Renal cortex interstitium (tissue), 15 donors: ENCODE results near the gene DUS1L. TPM values are rescaled to one million over a fixed set of nuclear protein-coding genes. Genes with fewer than 3 reads are reported as not detected.
A peak's percentile ranks its signal among the peaks of the same experiment; 100 is the strongest.

Experiments
- DNase-seq, 11 donors: peaks; one replicate each; pipeline ENCODE4 v3.0.0-alpha.2; 2013; ENCODE audit warnings: low read depth in 9 of 11, low spot score in 4 of 11; ENCODE audit errors: extremely low read depth in 1 of 11
- long read RNA-seq, 16 experiments: transcript quantifications; one replicate each; lab custom pipeline, GENCODE V29; 2026
- polyA plus RNA-seq, 3 donors: library from polyadenylated mRNA; unstranded; fragments of 120-200 nt; gene quantifications; one replicate each; pipeline ENCODE4 v1.2.1, GENCODE V29; 2013; ENCODE audit not compliant: insufficient read length in 3 of 3

The DUS1L gene
- polyA plus RNA-seq: 10 to 100 TPM; 66.2 to 92.0 (median 90.5) TPM
- long read RNA-seq, donor 1, transcript DUS1L-201 (14 exons, 2,068 nt): major isoform, 9 of 18 reads
- long read RNA-seq, donor 1, partial matches to known transcripts: 0 of 18 reads
- long read RNA-seq, donor 1, other reads (novel, unspliced or antisense): 5 of 18 reads
- long read RNA-seq, donor 2, transcript DUS1L-201 (14 exons, 2,068 nt): major isoform, 5 of 7 reads
- long read RNA-seq, donor 2, partial matches to known transcripts: 0 of 7 reads
- long read RNA-seq, donor 2, other reads (novel, unspliced or antisense): 0 of 7 reads
- long read RNA-seq, donor 3, transcript DUS1L-201 (14 exons, 2,068 nt): major isoform, 8 of 17 reads
- long read RNA-seq, donor 3, partial matches to known transcripts: 0 of 17 reads
- long read RNA-seq, donor 3, other reads (novel, unspliced or antisense): 7 of 17 reads
- long read RNA-seq, donor 4, transcript DUS1L-201 (14 exons, 2,068 nt): major isoform, 5 of 5 reads
- long read RNA-seq, donor 4, partial matches to known transcripts: 0 of 5 reads
- long read RNA-seq, donor 4, other reads (novel, unspliced or antisense): 0 of 5 reads
- long read RNA-seq, donor 5: 0 reads
- long read RNA-seq, donor 6, transcript DUS1L-201 (14 exons, 2,068 nt): major isoform, 6 of 8 reads
- long read RNA-seq, donor 6, partial matches to known transcripts: 0 of 8 reads
- long read RNA-seq, donor 6, other reads (novel, unspliced or antisense): 0 of 8 reads
- long read RNA-seq, donor 7, transcript DUS1L-201 (14 exons, 2,068 nt): major isoform, 7 of 13 reads
- long read RNA-seq, donor 7, partial matches to known transcripts: 0 of 13 reads
- long read RNA-seq, donor 7, other reads (novel, unspliced or antisense): 5 of 13 reads
- long read RNA-seq, donor 8: 0 reads
- long read RNA-seq, donor 9, partial matches to known transcripts: 0 of 4 reads
- long read RNA-seq, donor 9, other reads (novel, unspliced or antisense): 0 of 4 reads
- long read RNA-seq, donor 10, transcript DUS1L-201 (14 exons, 2,068 nt): major isoform, 7 of 9 reads
- long read RNA-seq, donor 10, partial matches to known transcripts: 0 of 9 reads
- long read RNA-seq, donor 10, other reads (novel, unspliced or antisense): 0 of 9 reads
- long read RNA-seq, donor 11, partial matches to known transcripts: 0 of 13 reads
- long read RNA-seq, donor 11, other reads (novel, unspliced or antisense): 8 of 13 reads
- long read RNA-seq, donor 12, partial matches to known transcripts: 0 of 4 reads
- long read RNA-seq, donor 12, other reads (novel, unspliced or antisense): 0 of 4 reads
- long read RNA-seq, donor 13: 0 reads
- long read RNA-seq, donor 14, transcript DUS1L-201 (14 exons, 2,068 nt): major isoform, 7 of 8 reads
- long read RNA-seq, donor 14, partial matches to known transcripts: 0 of 8 reads
- long read RNA-seq, donor 14, other reads (novel, unspliced or antisense): 0 of 8 reads
- long read RNA-seq, donor 15, transcript DUS1L-201 (14 exons, 2,068 nt): major isoform, 7 of 7 reads
- long read RNA-seq, donor 15, partial matches to known transcripts: 0 of 7 reads
- long read RNA-seq, donor 15, other reads (novel, unspliced or antisense): 0 of 7 reads
- long read RNA-seq, donor 16, transcript DUS1L-201 (14 exons, 2,068 nt): major isoform, 19 of 54 reads
- long read RNA-seq, donor 16, partial matches to known transcripts: 8 of 54 reads
- long read RNA-seq, donor 16, other reads (novel, unspliced or antisense): 23 of 54 reads

DNA sequence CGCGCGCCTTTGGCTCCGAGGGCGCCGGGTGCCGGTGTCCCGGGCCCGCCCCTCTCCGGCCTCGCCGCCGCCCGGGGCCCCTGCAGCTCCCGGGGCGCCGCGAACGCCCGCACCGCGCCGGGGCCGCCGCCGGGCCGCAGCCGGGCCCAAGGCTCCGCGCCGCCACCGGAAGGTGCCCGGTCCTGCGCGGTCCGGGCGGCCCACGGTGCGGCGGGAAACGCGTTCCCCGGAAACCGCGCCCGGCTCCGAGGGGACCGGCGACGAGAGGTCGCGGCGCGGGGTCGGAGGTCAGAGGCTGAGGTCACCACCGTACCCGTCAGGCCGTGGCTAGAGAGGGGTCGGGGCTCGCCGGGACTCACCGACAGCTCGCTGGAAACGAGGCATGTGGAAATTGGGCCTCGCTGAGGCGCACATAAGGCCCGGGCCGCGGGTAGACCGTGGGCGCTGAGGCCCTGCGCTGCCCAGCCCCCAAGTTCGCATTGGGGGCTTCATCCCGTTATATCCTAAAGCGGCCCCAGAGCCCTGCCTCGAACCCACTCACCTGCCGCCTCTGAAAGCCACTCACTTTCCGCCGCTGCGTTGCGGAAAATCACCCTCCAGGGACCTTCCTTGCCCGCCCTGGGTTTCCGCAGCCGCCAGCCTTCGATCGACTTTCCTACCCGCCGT is at the start of gene DUS1L:
Gene DUS1L (minus strand): TSS at position 167 of the 666 bp plus-strand sequence. CDS start 745 bp downstream, outside the sequence.
- DNase-seq: peak in 6 of 11 donors; percentile 11 to 57 (median 44)

DNA sequence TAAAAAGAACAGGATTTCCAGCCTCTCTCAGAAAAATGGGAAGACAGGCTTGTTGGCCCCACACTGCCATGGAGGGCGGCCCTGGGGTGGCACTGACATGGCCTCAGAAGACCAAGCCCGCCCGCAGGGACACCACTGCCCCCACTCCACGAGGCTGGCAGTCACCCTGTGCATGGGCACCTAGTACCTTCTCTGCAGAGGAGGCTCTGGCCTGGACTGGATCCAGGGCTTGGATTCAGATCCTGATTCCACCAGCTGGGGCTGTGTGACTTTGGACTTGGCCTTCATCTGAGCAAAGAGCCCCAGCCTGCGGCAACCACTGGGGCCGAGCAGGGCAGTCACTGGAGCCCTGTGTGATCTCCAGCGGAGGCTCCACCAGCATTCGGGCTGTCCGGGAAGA is 49.3 kb upstream of the DUS1L start:
- DNase-seq: no peak

DNA sequence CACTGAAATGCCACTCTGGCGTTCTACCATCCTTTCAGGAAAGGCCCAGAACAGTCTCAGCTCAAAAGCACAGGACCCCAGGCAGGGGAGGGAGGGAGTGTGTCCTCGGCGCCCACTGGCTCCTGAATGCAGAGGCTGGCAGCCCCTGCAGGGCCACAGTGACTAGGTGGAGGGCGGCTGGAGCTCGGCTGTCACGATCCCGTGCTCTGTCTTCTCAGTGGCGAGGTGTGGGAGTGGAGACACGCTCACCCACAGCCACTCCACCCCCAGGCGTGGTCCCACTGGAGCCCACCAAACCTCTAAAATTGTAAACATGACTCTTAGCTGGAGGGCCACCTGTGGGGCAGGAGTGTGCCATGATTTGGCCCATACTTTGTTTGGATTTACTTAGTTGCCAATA is 48.8 kb upstream of the DUS1L start:
- DNase-seq: no peak

DNA sequence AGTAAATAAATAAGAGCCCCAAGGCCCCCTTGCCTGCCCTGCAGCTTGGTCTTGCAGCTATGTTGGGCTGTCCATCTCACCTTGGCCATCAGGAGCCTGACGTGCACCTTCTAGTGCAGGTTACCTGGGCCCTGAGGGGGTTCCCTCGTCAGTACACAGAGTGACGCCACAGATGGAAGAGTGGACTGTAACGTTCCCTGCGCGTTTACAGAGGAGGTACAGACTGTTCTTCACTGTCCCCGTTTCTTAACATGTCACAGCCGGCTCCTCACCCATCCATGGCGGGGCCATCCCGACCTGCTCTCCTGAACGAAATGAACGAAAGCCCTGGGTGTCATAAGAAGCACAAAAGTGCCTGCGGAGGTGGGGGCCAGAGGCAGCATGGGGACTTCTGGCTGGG is 48.3 kb upstream of the DUS1L start:
- no peak for DNase-seq

DNA sequence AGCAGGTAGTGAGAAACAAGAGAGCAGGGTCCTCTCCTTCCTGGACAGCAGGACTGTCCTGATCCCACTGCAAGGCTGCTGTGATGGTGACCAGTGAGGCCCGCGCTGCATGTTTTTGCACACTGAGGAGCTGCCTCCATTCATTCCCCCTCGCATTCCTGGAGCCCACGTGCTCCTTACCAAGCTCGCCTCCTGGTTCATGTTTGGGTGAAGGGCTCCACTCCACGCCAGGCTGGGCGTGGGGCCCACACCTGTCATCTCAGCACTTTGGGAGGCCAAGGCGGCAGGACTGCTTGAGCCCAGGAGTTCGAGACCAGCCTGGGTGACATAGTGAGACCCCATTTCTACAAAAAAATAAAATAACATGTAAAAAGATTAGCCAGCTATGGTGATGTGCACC is 47.8 kb upstream of the DUS1L start:
- DNase-seq: no peak

DNA sequence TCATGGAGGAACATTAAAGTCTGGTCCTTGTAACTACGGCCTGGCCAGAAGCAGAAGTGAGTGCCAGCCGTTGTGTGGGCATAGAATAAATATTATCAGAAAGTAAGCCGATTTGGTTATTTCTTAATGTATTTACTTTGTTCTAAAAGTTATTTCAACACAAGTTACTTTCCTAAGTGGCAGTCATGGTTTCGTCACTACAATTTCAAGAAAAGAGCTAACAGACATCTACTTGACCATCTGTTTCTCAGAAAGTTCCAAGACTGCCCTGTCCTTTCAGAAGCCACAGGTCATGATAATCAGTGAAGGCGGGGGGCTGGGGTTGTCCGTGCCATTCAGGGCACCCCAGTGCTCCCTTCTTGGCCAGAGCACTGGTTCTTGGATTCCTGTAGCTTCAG is 47.3 kb upstream of the DUS1L start:
- no peak for DNase-seq

DNA sequence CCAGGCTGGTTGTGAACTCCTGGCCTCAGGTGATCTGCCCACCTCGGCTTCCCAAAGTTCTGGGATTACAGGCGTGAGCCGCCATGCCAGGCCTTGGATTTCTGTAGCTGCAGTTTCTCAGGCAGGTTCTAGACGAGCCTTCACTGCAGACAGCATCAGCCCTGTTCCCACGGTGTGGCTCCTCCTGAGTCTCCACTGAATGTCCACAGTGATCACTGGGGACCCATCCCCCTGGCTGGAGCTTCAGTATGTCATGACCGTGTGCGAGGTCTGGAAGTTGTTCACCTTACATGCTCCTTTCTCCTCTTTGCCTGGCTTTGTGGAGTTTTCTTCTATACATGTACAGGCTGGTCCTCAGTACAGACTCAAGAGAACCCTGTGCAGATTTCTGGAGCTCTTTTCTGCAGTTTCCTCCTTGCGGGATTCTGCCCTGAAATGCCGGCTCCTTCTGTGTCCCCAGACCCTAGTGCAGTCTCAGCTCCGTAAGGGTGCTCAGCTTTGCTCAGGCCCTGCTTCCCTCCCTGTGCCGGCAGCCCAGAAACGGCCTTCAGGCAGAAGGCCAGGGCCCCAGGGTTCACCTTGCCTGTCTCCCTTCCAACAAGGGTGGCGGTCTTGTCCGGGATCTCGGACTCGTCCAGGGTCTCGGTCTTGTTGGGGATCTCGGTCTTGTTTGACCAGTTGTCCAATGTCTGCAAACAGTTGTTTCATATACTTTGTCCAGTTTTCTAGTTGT is 46.7 kb upstream of the DUS1L start:
- DNase-seq: no peak

DNA sequence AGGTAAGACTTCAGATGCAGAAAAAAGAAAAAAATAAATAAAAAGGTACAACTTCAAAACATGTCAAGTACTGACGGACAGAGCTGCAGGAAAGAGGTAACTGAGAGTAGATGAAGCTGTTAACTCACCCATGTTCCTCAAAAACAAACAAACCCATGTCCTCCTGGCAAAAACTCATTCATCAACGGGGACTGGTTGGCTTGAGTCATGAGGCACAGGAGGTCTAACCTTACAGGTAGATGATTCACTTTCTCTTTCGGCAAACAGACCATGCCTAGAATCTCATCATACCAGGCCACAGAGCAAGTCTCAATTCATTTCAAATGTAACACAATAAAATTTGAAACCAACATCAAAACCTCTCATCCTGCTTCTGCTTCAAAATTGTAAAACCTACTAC is 44.7 kb upstream of the DUS1L start:
- no peak for DNase-seq

DNA sequence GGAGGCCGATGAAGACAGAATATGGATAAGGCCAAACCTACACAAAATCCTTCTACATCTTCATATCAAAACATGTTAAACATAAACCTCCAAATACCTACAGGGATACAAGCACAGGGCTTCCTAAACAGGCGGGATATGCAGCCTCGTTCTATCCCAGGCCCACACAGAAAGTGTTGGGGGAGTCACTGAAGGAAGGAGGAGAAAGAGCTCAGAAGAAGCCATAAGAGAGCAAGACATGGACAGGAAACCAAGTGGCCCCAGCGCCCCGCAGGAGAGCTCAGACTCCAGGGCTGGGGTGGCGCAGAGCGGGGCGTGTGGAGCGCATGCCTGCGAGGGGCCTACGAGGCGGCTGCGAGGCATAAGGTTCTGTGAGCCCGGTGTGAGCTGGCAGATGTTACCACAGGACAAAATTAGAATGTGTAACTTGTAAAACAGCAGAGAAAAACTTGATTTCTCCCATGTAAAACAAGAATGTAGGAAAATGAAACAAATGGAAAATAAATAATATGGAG is 43.4 kb upstream of the DUS1L start:
- no peak for DNase-seq

DNA sequence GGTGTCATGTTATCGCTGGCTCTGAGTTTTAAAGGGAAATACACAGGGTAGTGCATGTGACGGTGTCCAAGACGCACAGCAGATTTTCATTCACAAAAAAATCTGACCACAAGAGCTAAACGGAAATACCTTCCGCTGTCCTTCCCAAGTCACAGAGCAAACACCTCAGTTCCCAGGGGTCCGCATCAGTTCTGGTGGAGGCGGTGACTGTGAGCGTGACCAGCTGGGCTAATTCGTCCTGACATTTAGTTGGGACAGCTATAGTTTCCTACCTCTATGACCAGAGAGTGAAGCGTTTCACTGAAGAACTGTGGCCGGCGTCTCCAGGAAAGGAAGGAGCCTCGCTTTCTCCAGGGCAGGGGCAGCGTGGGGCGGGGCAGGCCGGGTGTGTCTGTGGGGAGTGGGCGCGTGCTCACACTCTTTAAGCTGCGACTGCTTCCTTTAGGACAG is 42.9 kb upstream of the DUS1L start:
- peak in 1 of 11 donors; percentile 32 for DNase-seq

DNA sequence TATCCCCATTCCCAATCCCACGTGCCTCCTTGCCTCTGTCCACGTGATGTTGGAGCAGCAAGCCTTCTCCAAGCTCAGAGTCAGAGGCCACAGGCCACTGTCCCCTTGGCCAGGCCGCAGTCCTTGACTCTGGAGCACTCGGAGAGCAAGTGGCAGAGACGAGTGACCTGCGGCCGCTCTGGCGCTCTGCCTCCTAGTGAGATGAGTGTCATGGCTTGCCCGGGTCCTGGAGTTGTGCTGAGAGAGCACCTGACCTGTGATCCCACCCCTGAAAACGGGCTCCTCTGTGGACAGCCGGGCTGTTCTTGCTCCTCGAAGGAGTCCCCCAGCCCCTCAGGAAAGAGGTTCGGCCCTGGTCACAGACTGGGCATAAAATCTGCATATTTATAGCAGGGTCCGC is 42.4 kb upstream of the DUS1L start:
- no peak for DNase-seq

DNA sequence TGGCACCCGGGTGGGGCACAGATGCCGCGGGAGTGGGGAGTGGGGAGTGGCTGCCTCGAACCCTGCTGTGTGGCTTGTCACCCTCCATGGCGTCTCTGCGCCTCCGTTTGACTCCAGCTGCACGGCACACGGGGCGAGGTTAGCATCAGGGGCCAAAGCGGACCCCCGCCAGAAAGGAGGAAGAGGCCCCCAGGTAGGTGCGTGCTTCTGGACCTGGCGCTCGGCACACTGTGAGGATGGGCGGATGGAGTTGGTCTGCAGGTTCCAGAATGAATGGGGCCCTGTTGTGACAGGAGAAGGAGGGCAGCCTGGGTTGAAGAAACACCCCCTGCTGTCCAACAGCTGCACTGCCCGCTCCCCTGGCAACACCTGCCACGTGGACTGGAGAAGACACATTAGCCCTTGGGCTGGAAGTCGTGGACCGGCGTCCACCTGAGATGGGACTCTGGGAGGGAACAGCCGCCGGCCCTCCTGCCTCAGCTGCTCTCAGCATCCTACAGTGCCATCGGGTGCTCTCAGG is 41.8 kb upstream of the DUS1L start:
- DNase-seq: no peak

DNA sequence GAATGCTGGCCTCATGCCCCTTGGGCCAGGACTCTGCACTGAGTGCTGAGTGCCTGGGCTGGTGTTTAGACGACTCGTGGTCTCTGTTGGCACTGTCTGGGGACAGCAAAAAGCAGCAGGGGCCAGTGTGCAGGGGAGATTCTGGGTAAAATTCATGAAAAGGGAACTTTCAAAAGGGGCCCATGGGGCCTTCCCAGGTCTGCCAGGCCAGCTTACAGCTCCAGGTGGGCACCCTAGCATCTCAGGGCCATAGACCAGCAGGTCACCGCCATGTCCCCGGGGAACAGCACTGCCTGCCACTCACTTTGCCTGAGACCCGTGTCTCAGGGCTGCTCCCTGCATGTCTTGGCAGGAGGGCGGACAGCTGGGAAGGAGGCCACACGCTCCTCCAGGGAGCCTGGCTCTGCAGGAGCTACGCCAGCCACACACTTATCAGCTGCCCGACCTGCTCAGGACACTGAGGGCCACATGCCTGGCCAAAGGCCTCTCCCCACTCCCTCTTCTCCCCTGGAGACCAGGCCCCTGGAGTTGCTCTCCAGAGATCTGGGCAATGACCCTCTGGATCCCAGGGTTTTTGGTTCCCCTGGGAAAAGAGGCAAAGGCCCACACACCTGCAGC is 41.2 kb upstream of the DUS1L start:
- DNase-seq: no peak

DNA sequence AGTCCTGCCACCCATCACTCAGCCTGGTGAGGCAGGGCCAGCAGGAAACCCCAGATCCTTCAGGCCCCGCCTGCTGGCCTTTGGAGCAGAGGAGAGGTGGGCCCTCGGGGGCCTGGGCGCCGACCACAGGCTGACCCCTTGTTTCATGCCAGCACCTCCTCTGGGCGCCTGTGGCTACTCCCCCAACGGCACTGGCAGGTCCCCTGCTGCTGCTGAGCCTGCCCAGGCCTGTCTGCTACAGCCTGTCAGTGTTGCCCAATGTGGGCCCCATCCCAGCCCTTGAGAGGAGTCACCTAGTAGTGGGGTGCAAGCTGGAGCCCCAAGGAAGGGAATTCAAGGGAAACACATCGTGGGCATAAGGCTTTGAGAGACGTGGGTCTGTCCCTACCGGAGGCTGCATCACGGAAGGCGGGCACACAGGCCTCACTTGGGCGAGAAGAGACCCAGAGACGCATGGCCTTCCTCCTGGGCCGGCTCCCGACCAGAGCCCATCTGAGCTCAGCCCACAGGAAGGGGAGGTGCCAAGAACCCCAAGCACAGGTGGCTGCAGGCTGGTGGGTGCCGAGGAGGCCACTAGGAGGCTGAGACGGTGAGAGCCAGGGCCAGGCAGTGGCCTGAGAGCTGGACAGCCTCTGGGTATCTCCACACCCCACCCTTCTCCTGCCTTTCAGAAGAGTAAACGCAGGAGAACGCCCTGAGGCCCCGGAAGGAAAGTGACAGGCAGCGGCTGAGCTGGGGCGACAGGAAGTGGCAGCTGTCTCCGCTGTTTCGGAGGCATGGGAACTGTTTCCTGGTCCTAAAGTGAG is 40.5 kb upstream of the DUS1L start:
- DNase-seq: peak in 2 of 11 donors; percentile 25 to 29

DNA sequence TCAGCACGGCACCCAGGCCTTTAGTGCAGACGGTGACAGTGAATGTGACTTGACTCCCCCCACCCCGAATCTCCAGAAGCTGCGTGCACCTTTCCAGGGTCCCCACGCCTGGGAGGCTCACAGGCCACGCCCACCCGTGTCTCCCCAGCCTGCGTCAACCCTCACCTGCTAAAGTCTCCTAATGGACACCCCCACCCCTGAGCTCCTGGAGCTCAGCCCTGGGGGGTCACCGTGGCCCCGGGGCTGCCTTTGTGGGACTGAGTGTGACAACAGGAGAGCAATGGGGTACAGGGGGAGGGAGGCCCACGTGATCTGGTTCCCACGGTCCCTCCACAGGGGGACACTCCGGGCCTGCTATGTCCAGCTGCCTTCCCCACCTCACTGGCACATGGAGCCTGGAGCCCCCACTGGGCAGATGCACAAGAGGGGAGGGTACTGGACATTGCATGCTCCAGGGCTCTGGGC is 39.8 kb upstream of the DUS1L start:
- DNase-seq: no peak
